T1000 (cell line): ENCODE measurements around the gene POLR1A.

Experiments
- DNase-seq: peaks from one replicate; lab custom pipeline; 2025; ENCODE audit warnings: mixed read lengths; lab: John Stamatoyannopoulos, UW

POLR1A gene

GRCh38 chr2:86021396-86022378 lies 84.0 kb downstream of the POLR1A start:
- no peak for DNase-seq

- DNase-seq: no peak
Measured at GRCh38 chr2:86020984-86021383, 84.7 kb downstream of the POLR1A start.

- DNase-seq: no peak
Measured at GRCh38 chr2:86019121-86019520, 86.6 kb downstream of the POLR1A start.

GRCh38 chr2:86017901-86018896 lies 87.5 kb downstream of the POLR1A start:
- DNase-seq: no peak

- no peak for DNase-seq
Measured at GRCh38 chr2:86016581-86016980, 89.1 kb downstream of the POLR1A start.

- no peak for DNase-seq
Measured at GRCh38 chr2:86015699-86016098, 90.0 kb downstream of the POLR1A start.

- no peak for DNase-seq
Measured at GRCh38 chr2:86015006-86015405, 90.7 kb downstream of the POLR1A start.

- DNase-seq: no peak
Measured at GRCh38 chr2:86014493-86014892, 91.2 kb downstream of the POLR1A start.

- DNase-seq: no peak
Measured at GRCh38 chr2:86012007-86012712, 93.5 kb downstream of the POLR1A start.

GRCh38 chr2:86011449-86011941 lies 94.2 kb downstream of the POLR1A start:
- DNase-seq: peak; percentile 11

- DNase-seq: no peak
Measured at GRCh38 chr2:86010083-86010482, 95.6 kb downstream of the POLR1A start.

- DNase-seq: no peak
Measured at GRCh38 chr2:86006524-86006923, 99.2 kb downstream of the POLR1A start.

GRCh38 chr2:86003967-86004366 lies 101.7 kb downstream of the POLR1A start:
- DNase-seq: no peak

- DNase-seq: no peak
Measured at GRCh38 chr2:86003104-86003503, 102.6 kb downstream of the POLR1A start.

- DNase-seq: no peak
Measured at GRCh38 chr2:86002375-86002774, 103.3 kb downstream of the POLR1A start.

- DNase-seq: no peak
Measured at GRCh38 chr2:86001326-86001725, 104.4 kb downstream of the POLR1A start.

GRCh38 chr2:86000938-86001312 lies 104.8 kb downstream of the POLR1A start:
- no peak for DNase-seq

- no peak for DNase-seq
Measured at GRCh38 chr2:86000131-86000937, 105.4 kb downstream of the POLR1A start.

- DNase-seq: no peak
Measured at GRCh38 chr2:85999061-85999831, 106.4 kb downstream of the POLR1A start.
